HCT116 (cell line): ENCODE measurements around the gene GBX1. TPM values are rescaled to one million over a fixed set of nuclear protein-coding genes. Genes with fewer than 3 reads are reported as not detected.

Experiments used
- ATAC-seq: fragments of 200-7000 bp; cut with Tn5 transposase; 2 replicates; pipeline ENCODE4 v1.9.1; 2020; ENCODE audit warnings: mild to moderate bottlenecking, moderate library complexity
- BruUV-seq: library from RNA; stranded (reverse); fragments of 400-500 nt; replicated peaks from 2 replicates; lab custom pipeline; 2021; lab: Mats Ljungman, UMichigan
- CTCF ChIA-PET: fragments of 300-600 bp; sonication (Branson Sonifier 250); formaldehyde crosslinking; loops from one replicate; lab custom pipeline; 2021; ENCODE audit warnings: antibody characterized with exemption; lab: Charles Lee
- POLR2A ChIA-PET: fragments of 300-600, 350-600 bp; sonication (Branson Sonifier 250); formaldehyde crosslinking; loops from one replicate; lab custom pipeline; 2021; ENCODE audit warnings: antibody characterized with exemption; lab: Charles Lee
- RAD21 ChIA-PET, 2 experiments: fragments of 300-600 bp; sonication (Branson Sonifier 250); formaldehyde crosslinking; loops; one replicate each; lab custom pipeline; 2023; ENCODE audit warnings: low total read pairs in 2 of 2; ENCODE audit not compliant: uncharacterized antibody in 2 of 2, unreplicated experiment in 2 of 2, low non-redundant PET in 1 of 2; lab: Charles Lee
- DNase-seq: peaks from one replicate; pipeline ENCODE4 v3.0.0-alpha.2; 2010; ENCODE audit warnings: low read depth, low spot score
- H2AFZ ChIP-seq: fragments of 200-600 bp; shearing (Covaris generic), sonication (generic); 2 replicates; pipeline ENCODE4 v1.6.1; 2017; ENCODE audit warnings: low read depth, mixed run types, mixed read lengths, antibody characterized with exemption, low read length; ENCODE audit not compliant: poor library complexity, severe bottlenecking
- H3K27ac ChIP-seq: 2 replicates; pipeline ENCODE4 v1.5.1; 2012; ENCODE audit warnings: low read depth, low read length
- H3K27me3 ChIP-seq: fragments of 200-600 bp; sonication (generic); 2 replicates; pipeline ENCODE4 v1.6.1; 2016; ENCODE audit warnings: mixed run types, low read length, mixed read lengths; ENCODE audit not compliant: insufficient read depth
- H3K36me3 ChIP-seq, 2 experiments: fragments of 200-500 bp in 1 of 2; fragments of 200-600 bp in 1 of 2; sonication (Bioruptor generic) in 1 of 2; sonication (generic) in 1 of 2; 2 replicates each; pipeline versions ENCODE4 v1.5.1 to v1.6.1; 2014 to 2016; ENCODE audit warnings: low read length in 2 of 2, inconsistent platforms in 1 of 2, mixed read lengths in 1 of 2, mixed run types in 1 of 2; ENCODE audit not compliant: insufficient read depth in 2 of 2, control insufficient read depth in 1 of 2
- H3K4me1 ChIP-seq, 2 experiments: fragments of 200-600 bp in 1 of 2; sonication (generic) in 1 of 2; 2 replicates each; pipeline versions ENCODE4 v1.5.1 to v1.6.1; 2012 to 2017; ENCODE audit warnings: low read length in 2 of 2, inconsistent platforms in 1 of 2, mild to moderate bottlenecking in 1 of 2, mixed read lengths in 1 of 2, mixed run types in 1 of 2, moderate library complexity in 1 of 2; ENCODE audit not compliant: insufficient read depth in 2 of 2, control insufficient read depth in 1 of 2
- H3K4me2 ChIP-seq: fragments of 200-600 bp; sonication (generic); 2 replicates; pipeline ENCODE4 v1.6.1; 2017; ENCODE audit warnings: mixed run types, low read length, mixed read lengths
- H3K4me3 ChIP-seq, 2 experiments: fragments of 200-600 bp in 1 of 2; sonication (generic) in 1 of 2; replicated peaks in 1 of 2; 2 replicates each; pipeline ENCODE4 v1.5.1; 2011 to 2016; ENCODE audit warnings: low read length in 2 of 2, control low read depth in 1 of 2, low read depth in 1 of 2, mild to moderate bottlenecking in 1 of 2, mixed read lengths in 1 of 2, mixed run types in 1 of 2
- H3K79me2 ChIP-seq: fragments of 200-600 bp; sonication (generic); 2 replicates; pipeline ENCODE4 v1.6.1; 2017; ENCODE audit warnings: mild to moderate bottlenecking, mixed run types, low read length, moderate library complexity, mixed read lengths; ENCODE audit not compliant: insufficient read depth
- H3K9ac ChIP-seq: fragments of 200-600 bp; sonication (generic); 2 replicates; pipeline ENCODE4 v1.6.1; 2016; ENCODE audit warnings: low read length, mixed read lengths
- H3K9me2 ChIP-seq: fragments of 200-600 bp; sonication (generic), shearing (Covaris generic); 2 replicates; pipeline ENCODE4 v1.6.1; 2017; ENCODE audit warnings: mixed run types, mild to moderate bottlenecking, moderate library complexity; ENCODE audit not compliant: insufficient read depth
- H3K9me3 ChIP-seq, 2 experiments: fragments of 200-500 bp in 1 of 2; fragments of 200-600 bp in 1 of 2; sonication (Bioruptor generic) in 1 of 2; sonication (generic) in 1 of 2; 2 replicates each; pipeline ENCODE4 v1.6.1; 2014 to 2017; ENCODE audit warnings: low read length in 2 of 2, mixed read lengths in 2 of 2, inconsistent platforms in 1 of 2, low read depth in 1 of 2, mild to moderate bottlenecking in 1 of 2, mixed run types in 1 of 2, moderate library complexity in 1 of 2; ENCODE audit not compliant: control insufficient read depth in 1 of 2, insufficient read depth in 1 of 2
- H4K20me1 ChIP-seq: fragments of 200-600 bp; sonication (generic), shearing (Covaris generic); 2 replicates; pipeline ENCODE4 v1.6.1; 2017; ENCODE audit warnings: mixed run types, mild to moderate bottlenecking, moderate library complexity; ENCODE audit not compliant: insufficient read depth
- FOSL1 ChIP-seq: IDR thresholded peaks from 2 replicates; pipeline ENCODE4 v1.6.1; 2012; ENCODE audit warnings: low read depth
- JUND ChIP-seq: IDR thresholded peaks from 2 replicates; pipeline ENCODE4 v1.6.1; 2012
- POLR2A ChIP-seq: IDR thresholded peaks from 2 replicates; pipeline ENCODE4 v1.7.0; 2011; ENCODE audit warnings: borderline replicate concordance; ENCODE audit not compliant: insufficient read depth, insufficient read length; ENCODE audit errors: extremely low read depth
- POLR2AphosphoS5 ChIP-seq: IDR thresholded peaks from 2 replicates; pipeline ENCODE4 v1.6.1; 2011; ENCODE audit warnings: mild to moderate bottlenecking, low read depth, low read length, moderate library complexity
- RAD21 ChIP-seq: IDR thresholded peaks from 2 replicates; pipeline ENCODE4 v1.6.1; 2012; ENCODE audit warnings: low read depth, mild to moderate bottlenecking
- SIN3A ChIP-seq: IDR thresholded peaks from 2 replicates; pipeline ENCODE4 v1.6.1; 2012; ENCODE audit warnings: low read depth
- SP1 ChIP-seq: IDR thresholded peaks from 2 replicates; pipeline ENCODE4 v1.6.1; 2012; ENCODE audit warnings: low read depth
- TCF7L2 ChIP-seq: IDR thresholded peaks from 2 replicates; pipeline ENCODE4 v1.7.0; 2011; ENCODE audit warnings: borderline replicate concordance, inconsistent platforms; ENCODE audit not compliant: insufficient read depth, insufficient read length; ENCODE audit errors: extremely low read depth
- ZNF274 ChIP-seq: fragments of 200-500 bp; sonication (Bioruptor generic); IDR thresholded peaks from 2 replicates; pipeline ENCODE4 v1.6.1; 2014; ENCODE audit warnings: mild to moderate bottlenecking, low read depth, low read length, inconsistent platforms
- intact Hi-C: fragments of 100-400 bp; cut with micrococcal nuclease; formaldehyde crosslinking; loops from 2 replicates; pipeline ENCODE4 v1.10.0; 2022
- total RNA-seq: library from RNA; stranded (reverse); gene quantifications from one replicate; pipeline ENCODE4 v1.2.1, GENCODE V29; 2021; ENCODE audit not compliant: unreplicated experiment
- TF ChIP-seq, protein P1 (sequence below), 3 experiments: fragments of 200-600 bp in 1 of 3; sonication (generic) in 1 of 3; IDR thresholded peaks in 2 of 3; conservative IDR thresholded peaks in 1 of 3; 2 replicates each; pipeline ENCODE4 v1.5.1; 2012 to 2017; ENCODE audit warnings: low read depth in 2 of 3, low read length in 2 of 3, antibody characterized with exemption in 1 of 3, borderline replicate concordance in 1 of 3, control low read depth in 1 of 3, mild to moderate bottlenecking in 1 of 3, mixed read lengths in 1 of 3, mixed run types in 1 of 3, moderate library complexity in 1 of 3; ENCODE audit not compliant: insufficient read depth in 1 of 3
- TF ChIP-seq, protein P2 (sequence below): IDR thresholded peaks from 2 replicates; pipeline ENCODE4 v1.6.1; 2011; ENCODE audit warnings: mild to moderate bottlenecking, low read length, moderate library complexity; ENCODE audit not compliant: insufficient replicate concordance; ENCODE audit errors: extremely low read depth
- TF ChIP-seq, protein P3 (sequence below): IDR thresholded peaks from 2 replicates; pipeline ENCODE4 v1.6.1; 2012

GBX1 gene
- total RNA-seq, 1 experiment from 2014 or later = 0.86 TPM

DNA sequence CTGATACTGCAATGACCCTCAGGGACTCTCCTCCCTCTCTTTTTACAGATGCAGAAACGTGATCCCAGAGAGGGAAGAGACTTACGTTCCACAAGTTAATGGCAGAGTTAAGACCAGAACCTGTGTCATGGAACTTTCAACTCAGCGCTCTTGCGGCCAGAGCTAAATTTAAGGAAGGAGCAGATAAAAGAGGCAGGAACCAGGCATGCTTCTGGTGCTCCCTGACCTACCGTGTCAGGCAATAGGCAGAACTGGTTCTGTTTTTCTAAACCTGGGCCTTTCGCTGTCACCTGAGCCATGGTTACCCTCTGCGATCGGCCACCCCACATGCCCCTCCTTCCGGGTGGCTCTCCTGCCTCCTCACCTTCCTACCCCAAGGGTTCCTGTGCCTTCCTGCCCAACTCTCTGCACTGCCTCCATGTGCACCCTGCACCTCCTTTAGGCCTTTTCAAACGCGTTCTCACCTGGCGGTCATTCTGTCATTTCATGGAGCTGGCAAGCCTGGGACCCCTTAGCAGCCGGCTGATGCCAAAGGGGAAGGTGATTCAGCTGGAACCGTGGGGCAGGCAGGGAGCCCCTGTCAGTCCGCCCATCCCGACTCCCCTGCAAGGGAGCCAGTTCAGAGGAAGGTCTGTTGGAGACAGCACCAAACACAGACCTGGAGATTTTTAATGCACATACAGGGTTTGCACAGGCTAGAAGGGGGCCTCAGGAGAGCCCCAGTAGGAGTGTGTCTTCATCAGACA lies 7.7 kb upstream of the GBX1 start:
- Histone ChIP-seq H3K27me3 (no peaks in the 10 kb centered on the region), H3K9ac (no peak overlapping the region)
- no TSS peak for BruUV-seq

More for the DNA sequence above, 7.7 kb upstream of the GBX1 start:
- no peaks in the 10 kb centered on the region for H3K79me2 ChIP-seq
- intact Hi-C loops = no loop called here
- POLR2A ChIA-PET = no interaction called here
- ATAC-seq = no peak
- H2AFZ ChIP-seq = no peak overlapping the region
- no peak overlapping the region for H3K4me3 ChIP-seq
- RAD21 ChIA-PET = no interaction called here
- no peaks in the 10 kb centered on the region for H3K9me2 ChIP-seq
- H3K4me1 ChIP-seq = no peaks in the 10 kb centered on the region
- H3K9me3 ChIP-seq = peaks cover 0 to 8% of the 10 kb centered on the region in 2 experiments; a peak in 1 of 4 replicates
- CTCF ChIA-PET = no interaction called here
- H4K20me1 ChIP-seq = no peaks in the 10 kb centered on the region
- no peaks in the 10 kb centered on the region for H3K36me3 ChIP-seq
- no peak for DNase-seq
- H3K27ac ChIP-seq = no peak overlapping the region
- no peak overlapping the region for H3K4me2 ChIP-seq
- TF ChIP-seq TCF7L2 = no peak
- TF ChIP-seq, protein P1, sequence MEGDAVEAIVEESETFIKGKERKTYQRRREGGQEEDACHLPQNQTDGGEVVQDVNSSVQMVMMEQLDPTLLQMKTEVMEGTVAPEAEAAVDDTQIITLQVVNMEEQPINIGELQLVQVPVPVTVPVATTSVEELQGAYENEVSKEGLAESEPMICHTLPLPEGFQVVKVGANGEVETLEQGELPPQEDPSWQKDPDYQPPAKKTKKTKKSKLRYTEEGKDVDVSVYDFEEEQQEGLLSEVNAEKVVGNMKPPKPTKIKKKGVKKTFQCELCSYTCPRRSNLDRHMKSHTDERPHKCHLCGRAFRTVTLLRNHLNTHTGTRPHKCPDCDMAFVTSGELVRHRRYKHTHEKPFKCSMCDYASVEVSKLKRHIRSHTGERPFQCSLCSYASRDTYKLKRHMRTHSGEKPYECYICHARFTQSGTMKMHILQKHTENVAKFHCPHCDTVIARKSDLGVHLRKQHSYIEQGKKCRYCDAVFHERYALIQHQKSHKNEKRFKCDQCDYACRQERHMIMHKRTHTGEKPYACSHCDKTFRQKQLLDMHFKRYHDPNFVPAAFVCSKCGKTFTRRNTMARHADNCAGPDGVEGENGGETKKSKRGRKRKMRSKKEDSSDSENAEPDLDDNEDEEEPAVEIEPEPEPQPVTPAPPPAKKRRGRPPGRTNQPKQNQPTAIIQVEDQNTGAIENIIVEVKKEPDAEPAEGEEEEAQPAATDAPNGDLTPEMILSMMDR (IDR thresholded peaks at IDR 0.05 in 2 of 3, conservative IDR thresholded peaks at IDR 0.05 in 1 of 3; ENCODE audit: borderline replicate concordance in 1 of 3, insufficient read depth in 1 of 3, low read depth in 2 of 3, low read length in 2 of 3) = no peak
- TF ChIP-seq, protein P2, sequence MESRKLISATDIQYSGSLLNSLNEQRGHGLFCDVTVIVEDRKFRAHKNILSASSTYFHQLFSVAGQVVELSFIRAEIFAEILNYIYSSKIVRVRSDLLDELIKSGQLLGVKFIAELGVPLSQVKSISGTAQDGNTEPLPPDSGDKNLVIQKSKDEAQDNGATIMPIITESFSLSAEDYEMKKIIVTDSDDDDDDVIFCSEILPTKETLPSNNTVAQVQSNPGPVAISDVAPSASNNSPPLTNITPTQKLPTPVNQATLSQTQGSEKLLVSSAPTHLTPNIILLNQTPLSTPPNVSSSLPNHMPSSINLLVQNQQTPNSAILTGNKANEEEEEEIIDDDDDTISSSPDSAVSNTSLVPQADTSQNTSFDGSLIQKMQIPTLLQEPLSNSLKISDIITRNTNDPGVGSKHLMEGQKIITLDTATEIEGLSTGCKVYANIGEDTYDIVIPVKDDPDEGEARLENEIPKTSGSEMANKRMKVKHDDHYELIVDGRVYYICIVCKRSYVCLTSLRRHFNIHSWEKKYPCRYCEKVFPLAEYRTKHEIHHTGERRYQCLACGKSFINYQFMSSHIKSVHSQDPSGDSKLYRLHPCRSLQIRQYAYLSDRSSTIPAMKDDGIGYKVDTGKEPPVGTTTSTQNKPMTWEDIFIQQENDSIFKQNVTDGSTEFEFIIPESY = no peak
- TF ChIP-seq POLR2A = no peak
- TF ChIP-seq, protein P3, sequence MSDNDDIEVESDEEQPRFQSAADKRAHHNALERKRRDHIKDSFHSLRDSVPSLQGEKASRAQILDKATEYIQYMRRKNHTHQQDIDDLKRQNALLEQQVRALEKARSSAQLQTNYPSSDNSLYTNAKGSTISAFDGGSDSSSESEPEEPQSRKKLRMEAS = no peak
- no peak for TF ChIP-seq ZNF274
- no peak for TF ChIP-seq SIN3A
- no peak for TF ChIP-seq SP1
- TF ChIP-seq POLR2AphosphoS5 = no peak
- no peak for TF ChIP-seq FOSL1
- no peak for TF ChIP-seq RAD21
- no peak for TF ChIP-seq JUND
